Gastroesophageal sphincter (tissue), 4 donors: Measurements from ENCODE around the gene DDX54. TPM values are rescaled to one million over a fixed set of nuclear protein-coding genes. Genes with fewer than 3 reads are reported as not detected.

Experiments
- ATAC-seq: fragments of 150-250 bp; one replicate; pipeline ENCODE4 v1.9.1; 2016; ENCODE audit warnings: mild to moderate bottlenecking, moderate library complexity
- H3K27ac ChIP-seq, 4 donors: fragments of 200-600 bp; sonication (generic) in 3 of 4; 1 replicate in 3 of 4; 2 replicates in 1 of 4; pipeline ENCODE4 v1.5.1; 2016 to 2019
- H3K27me3 ChIP-seq: fragments of 200-600 bp; sonication (generic); one replicate; pipeline ENCODE4 v1.5.1; 2019
- H3K36me3 ChIP-seq, 2 donors: fragments of 200-600 bp; sonication (generic); one replicate each; pipeline ENCODE4 v1.5.1; 2019; ENCODE audit warnings: control low read depth in 1 of 2
- H3K4me1 ChIP-seq, 3 donors: fragments of 200-600 bp; sonication (generic); 1 replicate in 2 of 3; 2 replicates in 1 of 3; pipeline ENCODE4 v1.5.1; 2016 to 2019; ENCODE audit warnings: control low read depth in 2 of 3
- H3K4me3 ChIP-seq, 2 donors: fragments of 200-600 bp; sonication (generic); one replicate each; pipeline ENCODE4 v1.5.1; 2019; ENCODE audit warnings: mild to moderate bottlenecking in 1 of 2, moderate library complexity in 1 of 2
- H3K9me3 ChIP-seq, 3 donors: fragments of 200-600 bp; sonication (generic); one replicate each; pipeline ENCODE4 v1.5.1; 2017 to 2019; ENCODE audit warnings: control low read depth in 2 of 3
- EP300 ChIP-seq: sonication (generic); formaldehyde crosslinking; IDR thresholded peaks from one replicate; pipeline ENCODE4 v1.6.1; 2017; ENCODE audit warnings: antibody characterized with exemption, mild to moderate bottlenecking
- POLR2A ChIP-seq, 2 donors: fragments of 450-650 bp; IDR thresholded peaks; one replicate each; pipeline ENCODE4 v1.6.1; 2017; ENCODE audit warnings: antibody characterized with exemption in 2 of 2, mild to moderate bottlenecking in 2 of 2, moderate library complexity in 1 of 2
- POLR2AphosphoS5 ChIP-seq: sonication (generic); formaldehyde crosslinking; IDR thresholded peaks from one replicate; pipeline ENCODE4 v1.6.1; 2017; ENCODE audit warnings: antibody characterized with exemption
- WGBS, 2 donors: methylation state at CpG; one replicate each; pipeline ENCODE4 v1.1.5; 2018; ENCODE audit warnings: low coverage in 1 of 2; 5-methylcytosine and 5-hydroxymethylcytosine counted together
- total RNA-seq, 4 donors: library from RNA; depleted of rRNA; stranded (reverse); fragments of >200 nt; gene quantifications; one replicate each; pipeline ENCODE4 v1.1.0, GENCODE V29; 2016
- TF ChIP-seq, protein P1 (sequence below), 4 experiments: fragments of 200-600 bp in 2 of 4; fragments of 450-650 bp in 2 of 4; sonication (generic) in 1 of 4; IDR thresholded peaks; one replicate each; pipeline ENCODE4 v1.5.1; 2017 to 2019; ENCODE audit warnings: antibody characterized with exemption in 4 of 4, mild to moderate bottlenecking in 2 of 4, moderate library complexity in 2 of 4

Gene DDX54, protein sequence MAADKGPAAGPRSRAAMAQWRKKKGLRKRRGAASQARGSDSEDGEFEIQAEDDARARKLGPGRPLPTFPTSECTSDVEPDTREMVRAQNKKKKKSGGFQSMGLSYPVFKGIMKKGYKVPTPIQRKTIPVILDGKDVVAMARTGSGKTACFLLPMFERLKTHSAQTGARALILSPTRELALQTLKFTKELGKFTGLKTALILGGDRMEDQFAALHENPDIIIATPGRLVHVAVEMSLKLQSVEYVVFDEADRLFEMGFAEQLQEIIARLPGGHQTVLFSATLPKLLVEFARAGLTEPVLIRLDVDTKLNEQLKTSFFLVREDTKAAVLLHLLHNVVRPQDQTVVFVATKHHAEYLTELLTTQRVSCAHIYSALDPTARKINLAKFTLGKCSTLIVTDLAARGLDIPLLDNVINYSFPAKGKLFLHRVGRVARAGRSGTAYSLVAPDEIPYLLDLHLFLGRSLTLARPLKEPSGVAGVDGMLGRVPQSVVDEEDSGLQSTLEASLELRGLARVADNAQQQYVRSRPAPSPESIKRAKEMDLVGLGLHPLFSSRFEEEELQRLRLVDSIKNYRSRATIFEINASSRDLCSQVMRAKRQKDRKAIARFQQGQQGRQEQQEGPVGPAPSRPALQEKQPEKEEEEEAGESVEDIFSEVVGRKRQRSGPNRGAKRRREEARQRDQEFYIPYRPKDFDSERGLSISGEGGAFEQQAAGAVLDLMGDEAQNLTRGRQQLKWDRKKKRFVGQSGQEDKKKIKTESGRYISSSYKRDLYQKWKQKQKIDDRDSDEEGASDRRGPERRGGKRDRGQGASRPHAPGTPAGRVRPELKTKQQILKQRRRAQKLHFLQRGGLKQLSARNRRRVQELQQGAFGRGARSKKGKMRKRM
- total RNA-seq: 10 to 100 TPM; 38.0 to 60.4 (median 53.3) TPM

DNA sequence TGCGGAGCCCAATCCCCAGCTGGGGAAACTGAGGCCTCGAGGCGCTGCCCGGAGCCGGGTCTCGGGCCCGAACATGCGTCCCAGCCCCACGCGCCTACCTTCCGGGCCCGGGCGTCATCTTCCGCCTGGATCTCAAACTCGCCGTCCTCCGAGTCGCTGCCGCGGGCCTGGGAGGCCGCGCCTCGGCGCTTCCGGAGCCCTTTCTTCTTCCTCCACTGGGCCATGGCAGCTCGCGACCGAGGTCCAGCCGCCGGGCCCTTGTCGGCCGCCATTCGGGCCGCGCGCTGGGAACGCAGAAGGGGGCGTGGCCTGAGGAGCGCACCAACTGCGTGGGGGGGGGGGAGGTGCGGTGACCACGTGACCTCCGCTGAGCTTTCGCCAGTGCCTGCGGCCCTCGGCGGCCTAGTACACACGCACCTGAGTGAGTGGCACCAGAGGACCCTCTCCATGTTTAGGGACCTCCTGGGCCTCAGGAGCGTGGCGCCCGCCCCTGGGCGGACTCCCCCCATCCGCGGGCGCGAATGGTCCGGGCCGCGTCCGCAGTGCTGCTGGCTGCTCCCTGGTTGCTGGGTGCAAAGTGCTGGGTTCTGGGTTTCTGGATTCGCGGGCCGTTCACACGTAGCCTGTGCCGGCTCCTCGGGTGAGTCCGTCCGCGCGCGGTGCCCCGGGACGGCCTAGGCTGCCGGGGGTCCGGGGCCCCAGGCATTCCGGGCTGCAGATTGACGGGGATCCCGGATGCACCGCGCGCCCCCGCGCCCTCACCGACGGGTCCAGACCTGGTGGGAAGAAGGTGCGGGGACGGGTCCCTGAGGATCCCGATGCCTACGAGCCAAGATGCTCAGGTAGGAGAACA is at the start of gene DDX54, which contains the start of gene RITA1:
DDX54 (minus strand) TSS at position 299 of the 853 bp plus-strand sequence; CDS start at position 272, 27 bp downstream.
RITA1 (plus strand) TSS at position 542 of the 853 bp plus-strand sequence. CDS start 1,026 bp downstream, outside the sequence.
- Histone ChIP-seq H3K27me3 (no peaks in the 10 kb centered on the region), H3K36me3 (peaks cover 0 to 28% of the 10 kb centered on the region in 2 donors), H3K27ac (peak within 1 kb of the TSS; percentile 83 to 98 (median 96)), H3K4me1 (peaks cover 0 to 50% (median 21%) of the 10 kb centered on the region in 3 donors), H3K9me3 (no peaks in the 10 kb centered on the region), H3K4me3 (peak within 1 kb of the TSS; percentile 72 to 99)
- no CpG with 5 or more reads among the region's 89 CpGs for WGBS, 2 donors
- TF ChIP-seq POLR2AphosphoS5: peak; percentile 29
- TF ChIP-seq POLR2A (IDR thresholded peaks at IDR 0.05): peak; percentile 54
- TF ChIP-seq, protein P1, sequence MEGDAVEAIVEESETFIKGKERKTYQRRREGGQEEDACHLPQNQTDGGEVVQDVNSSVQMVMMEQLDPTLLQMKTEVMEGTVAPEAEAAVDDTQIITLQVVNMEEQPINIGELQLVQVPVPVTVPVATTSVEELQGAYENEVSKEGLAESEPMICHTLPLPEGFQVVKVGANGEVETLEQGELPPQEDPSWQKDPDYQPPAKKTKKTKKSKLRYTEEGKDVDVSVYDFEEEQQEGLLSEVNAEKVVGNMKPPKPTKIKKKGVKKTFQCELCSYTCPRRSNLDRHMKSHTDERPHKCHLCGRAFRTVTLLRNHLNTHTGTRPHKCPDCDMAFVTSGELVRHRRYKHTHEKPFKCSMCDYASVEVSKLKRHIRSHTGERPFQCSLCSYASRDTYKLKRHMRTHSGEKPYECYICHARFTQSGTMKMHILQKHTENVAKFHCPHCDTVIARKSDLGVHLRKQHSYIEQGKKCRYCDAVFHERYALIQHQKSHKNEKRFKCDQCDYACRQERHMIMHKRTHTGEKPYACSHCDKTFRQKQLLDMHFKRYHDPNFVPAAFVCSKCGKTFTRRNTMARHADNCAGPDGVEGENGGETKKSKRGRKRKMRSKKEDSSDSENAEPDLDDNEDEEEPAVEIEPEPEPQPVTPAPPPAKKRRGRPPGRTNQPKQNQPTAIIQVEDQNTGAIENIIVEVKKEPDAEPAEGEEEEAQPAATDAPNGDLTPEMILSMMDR (IDR thresholded peaks at IDR 0.05): no peak
- peak; percentile 23 for TF ChIP-seq EP300
- ATAC-seq: peak; percentile 83

DNA sequence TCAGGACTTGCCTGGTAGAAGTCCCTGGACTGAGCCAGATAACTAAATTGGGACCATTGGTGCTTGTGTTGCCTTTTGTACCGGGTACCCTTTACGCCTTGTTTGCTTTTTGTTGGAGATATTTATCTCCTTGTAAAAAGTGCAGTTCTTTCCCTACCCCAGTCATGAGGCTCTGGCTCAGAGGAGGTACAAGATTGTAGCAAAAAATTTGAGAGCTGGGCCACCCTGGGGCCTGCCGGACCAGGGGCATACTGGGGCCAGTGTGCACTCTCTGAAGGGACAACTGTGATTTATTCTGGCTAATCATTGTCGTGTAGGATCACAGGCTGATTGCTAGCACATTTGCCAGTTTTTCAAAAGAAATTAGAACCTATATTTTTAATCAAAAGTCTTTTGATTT is 49.2 kb upstream of the DDX54 start:
- peak overlapping the region in 1 of 4 donors; percentile 6 for H3K27ac ChIP-seq
- H3K4me1 ChIP-seq: peaks cover 0 to 77% (median 14%) of the 10 kb centered on the region in 3 donors
- no peak for ATAC-seq
- H3K27me3 ChIP-seq: no peaks in the 10 kb centered on the region
- no peak for TF ChIP-seq EP300
- H3K4me3 ChIP-seq: no peak overlapping the region
- 77 to 80% methylated on average over 3 of the region's 4 CpGs for WGBS, 2 donors
- H3K36me3 ChIP-seq: peaks cover 0 to 87% of the 10 kb centered on the region in 2 donors
- H3K9me3 ChIP-seq: no peaks in the 10 kb centered on the region

GRCh38 chr12:113233967-113234366 is 48.7 kb upstream of the DDX54 start:
- no peak for ATAC-seq
- H3K4me1 ChIP-seq: peaks cover 0 to 78% (median 16%) of the 10 kb centered on the region in 3 donors

GRCh38 chr12:113232840-113233585 is 47.7 kb upstream of the DDX54 start:
- Histone ChIP-seq H3K27me3 (no peaks in the 10 kb centered on the region), H3K36me3 (peaks cover 0 to 87% of the 10 kb centered on the region in 2 donors), H3K27ac (peak overlapping the region in 3 of 4 donors; percentile 43 to 51 (median 48)), H3K4me1 (peaks cover 0 to 78% (median 15%) of the 10 kb centered on the region in 3 donors), H3K4me3 (no peak overlapping the region), H3K9me3 (no peaks in the 10 kb centered on the region)
- ATAC-seq: peak; percentile 57
- TF ChIP-seq EP300 (no peak), POLR2AphosphoS5 (peak; percentile 8)
- WGBS, 2 donors: 67% methylated on average over 3 of the region's 25 CpGs; no CpG with 5 or more reads in 1 of the 2 donors

More at GRCh38 chr12:113233967-113234366, 48.7 kb upstream of the DDX54 start:
- Histone ChIP-seq H3K9me3 (no peaks in the 10 kb centered on the region), H3K4me3 (no peak overlapping the region), H3K27me3 (no peaks in the 10 kb centered on the region), H3K27ac (peak overlapping the region in 1 of 4 donors; percentile 6), H3K36me3 (peaks cover 0 to 87% of the 10 kb centered on the region in 2 donors)
- TF ChIP-seq POLR2AphosphoS5: no peak
- TF ChIP-seq, protein P1 (IDR thresholded peaks at IDR 0.05): no peak
- TF ChIP-seq EP300: no peak
- no peak for TF ChIP-seq POLR2A (IDR thresholded peaks at IDR 0.05)
- 84% methylated on average over 4 of the region's 4 CpGs; no CpG with 5 or more reads in 1 of the 2 donors for WGBS, 2 donors
